Endodermal cell (in vitro differentiated cells): ENCODE data around the gene ITGB1BP1. TPM values are rescaled to one million over a fixed set of nuclear protein-coding genes. Genes with fewer than 3 reads are reported as not detected.

Experiments used
- DNase-seq: peaks from one replicate; pipeline ENCODE4 v3.0.0-alpha.2; 2017
- H3K27ac ChIP-seq: 2 replicates; pipeline ENCODE4 v1.5.1; 2013; ENCODE audit warnings: mild to moderate bottlenecking, low read depth, low read length, moderate library complexity
- H3K27me3 ChIP-seq: 2 replicates; pipeline ENCODE4 v1.6.1; 2013; ENCODE audit warnings: mild to moderate bottlenecking, low read length, moderate library complexity; ENCODE audit not compliant: insufficient read depth, control insufficient read depth, poor library complexity, severe bottlenecking
- H3K36me3 ChIP-seq: 2 replicates; pipeline ENCODE4 v1.7.0; 2013; ENCODE audit warnings: mild to moderate bottlenecking, low read length, moderate library complexity; ENCODE audit not compliant: control insufficient read depth, insufficient read depth
- H3K4me1 ChIP-seq: one replicate; pipeline ENCODE4 v1.7.0; 2013; ENCODE audit warnings: low read length; ENCODE audit not compliant: control insufficient read depth, insufficient read depth
- H3K4me3 ChIP-seq: 2 replicates; pipeline ENCODE4 v1.5.1; 2013; ENCODE audit warnings: mild to moderate bottlenecking, low read length, moderate library complexity
- H3K9ac ChIP-seq: 2 replicates; pipeline ENCODE4 v1.6.1; 2013; ENCODE audit warnings: mild to moderate bottlenecking, low read length, moderate library complexity; ENCODE audit not compliant: poor library complexity, severe bottlenecking; ENCODE audit errors: extremely low read depth
- H3K9me3 ChIP-seq: 2 replicates; pipeline ENCODE4 v1.6.1; 2013; ENCODE audit warnings: mild to moderate bottlenecking, low read length, moderate library complexity; ENCODE audit not compliant: control insufficient read depth
- H3K27ac Mint-ChIP-seq: 2 replicates; pipeline ENCODE4 v1.8.0; 2020; ENCODE audit warnings: mixed read lengths
- H3K27me3 Mint-ChIP-seq: 2 replicates; pipeline ENCODE4 v1.8.0; 2021; ENCODE audit warnings: mild to moderate bottlenecking, mixed read lengths; ENCODE audit not compliant: insufficient read depth
- H3K36me3 Mint-ChIP-seq: 2 replicates; pipeline ENCODE4 v1.8.0; 2020; ENCODE audit warnings: low read depth, mixed read lengths
- H3K4me1 Mint-ChIP-seq: 2 replicates; pipeline ENCODE4 v1.8.0; 2020; ENCODE audit warnings: mixed read lengths
- H3K4me3 Mint-ChIP-seq: 2 replicates; pipeline ENCODE4 v1.8.0; 2020; ENCODE audit warnings: mild to moderate bottlenecking, moderate library complexity, mixed read lengths
- H3K9me3 Mint-ChIP-seq: 2 replicates; pipeline ENCODE4 v1.8.0; 2020; ENCODE audit warnings: mild to moderate bottlenecking, mixed read lengths
- WGBS, 2 experiments: methylation state at CpG; one replicate each; pipeline versions ENCODE4 v1.1.5 to v1.1.7; 2013; ENCODE audit warnings: missing lambda C conversion rate in 2 of 2, mixed read lengths in 1 of 2; ENCODE audit not compliant: insufficient coverage in 1 of 2, insufficient read length in 1 of 2; 5-methylcytosine and 5-hydroxymethylcytosine counted together
- total RNA-seq, 2 donors: library from RNA; stranded (reverse); fragmentation: NEBNext Ultra II Directional in 1 of 2; extraction: Animal tissue kit (Norgen Biotek cat#: 25700) in 1 of 2; gene quantifications; 2 replicates in 1 of 2; 3 replicates in 1 of 2; pipeline ENCODE4 v1.2.1, GENCODE V29; 2021
- TF ChIP-seq, protein P1 (sequence below): fragments of 200-600 bp; sonication (generic); conservative IDR thresholded peaks from 2 replicates; pipeline ENCODE4 v1.5.0; 2021; ENCODE audit warnings: antibody characterized with exemption, mild to moderate bottlenecking

The ITGB1BP1 gene
- total RNA-seq, 2 donors from 2014 or later, result 34.9 to 58.9 TPM

DNA sequence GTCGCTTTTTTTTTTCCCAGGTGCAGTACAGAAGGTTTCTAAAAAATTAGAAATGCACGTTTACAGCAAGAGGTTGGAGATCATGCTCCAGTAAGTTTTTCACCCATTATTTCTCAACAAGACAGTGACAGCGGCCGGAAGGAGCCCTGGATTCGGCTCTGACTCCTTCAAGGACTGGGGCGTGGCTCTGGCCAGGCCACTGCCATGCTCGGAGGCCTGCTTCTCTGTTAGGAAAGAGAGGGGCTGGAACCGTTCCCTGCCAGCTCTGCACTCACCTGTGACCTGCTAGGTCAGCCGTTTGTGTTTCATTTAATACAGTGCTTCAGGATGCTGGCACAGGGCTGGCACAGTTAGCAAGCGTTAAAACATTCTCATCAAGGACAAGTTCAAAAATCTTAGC lies 44.4 kb upstream of the ITGB1BP1 start:
- Histone ChIP-seq H3K4me1 (no peaks in the 10 kb centered on the region), H3K9me3 (no peaks in the 10 kb centered on the region), H3K4me3 (no peak overlapping the region), H3K27ac (no peak overlapping the region), H3K27me3 (no peaks in the 10 kb centered on the region), H3K9ac (no peak overlapping the region), H3K36me3 (peaks cover 59% of the 10 kb centered on the region)
- WGBS, 2 experiments, result 91 to 94% methylated on average over 9 to 10 of the region's 10 CpGs
- no peak overlapping the region for H3K4me3 Mint-ChIP-seq
- H3K27ac Mint-ChIP-seq, result no peak overlapping the region
- no peak for DNase-seq
- H3K9me3 Mint-ChIP-seq, result no peaks in the 10 kb centered on the region
- no peaks in the 10 kb centered on the region for H3K27me3 Mint-ChIP-seq
- H3K4me1 Mint-ChIP-seq, result peaks cover 7% of the 10 kb centered on the region
- H3K36me3 Mint-ChIP-seq, result peaks cover 42% of the 10 kb centered on the region
- TF ChIP-seq, protein P1, sequence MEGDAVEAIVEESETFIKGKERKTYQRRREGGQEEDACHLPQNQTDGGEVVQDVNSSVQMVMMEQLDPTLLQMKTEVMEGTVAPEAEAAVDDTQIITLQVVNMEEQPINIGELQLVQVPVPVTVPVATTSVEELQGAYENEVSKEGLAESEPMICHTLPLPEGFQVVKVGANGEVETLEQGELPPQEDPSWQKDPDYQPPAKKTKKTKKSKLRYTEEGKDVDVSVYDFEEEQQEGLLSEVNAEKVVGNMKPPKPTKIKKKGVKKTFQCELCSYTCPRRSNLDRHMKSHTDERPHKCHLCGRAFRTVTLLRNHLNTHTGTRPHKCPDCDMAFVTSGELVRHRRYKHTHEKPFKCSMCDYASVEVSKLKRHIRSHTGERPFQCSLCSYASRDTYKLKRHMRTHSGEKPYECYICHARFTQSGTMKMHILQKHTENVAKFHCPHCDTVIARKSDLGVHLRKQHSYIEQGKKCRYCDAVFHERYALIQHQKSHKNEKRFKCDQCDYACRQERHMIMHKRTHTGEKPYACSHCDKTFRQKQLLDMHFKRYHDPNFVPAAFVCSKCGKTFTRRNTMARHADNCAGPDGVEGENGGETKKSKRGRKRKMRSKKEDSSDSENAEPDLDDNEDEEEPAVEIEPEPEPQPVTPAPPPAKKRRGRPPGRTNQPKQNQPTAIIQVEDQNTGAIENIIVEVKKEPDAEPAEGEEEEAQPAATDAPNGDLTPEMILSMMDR, result no peak

DNA sequence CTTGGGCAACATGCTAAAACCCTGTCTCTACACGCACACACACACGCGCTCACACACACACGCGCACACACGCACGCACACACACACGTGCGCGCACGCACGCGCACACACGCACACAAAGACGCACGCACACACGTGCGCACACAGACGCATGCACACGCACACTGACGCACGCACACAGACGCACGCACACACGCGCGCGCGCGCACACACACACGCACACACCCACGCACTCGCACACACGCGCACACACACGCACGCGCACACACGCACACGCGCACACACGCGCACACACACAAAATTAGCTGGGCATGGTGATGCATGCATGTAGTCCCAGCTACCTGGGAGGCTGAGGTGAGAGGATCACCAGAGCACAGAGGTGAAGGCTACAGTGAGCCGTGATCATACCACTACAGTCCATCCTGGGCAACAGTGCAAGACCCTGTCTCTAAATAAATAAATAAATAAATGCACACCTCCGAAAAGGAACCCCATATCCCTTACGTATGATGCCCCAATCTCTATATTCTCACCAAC lies 42.9 kb upstream of the ITGB1BP1 start:
- Mint-ChIP-seq H3K27me3 (no peaks in the 10 kb centered on the region), H3K27ac (no peak overlapping the region), H3K9me3 (no peaks in the 10 kb centered on the region), H3K4me1 (peaks cover 10% of the 10 kb centered on the region), H3K4me3 (no peak overlapping the region), H3K36me3 (peaks cover 35% of the 10 kb centered on the region)
- DNase-seq, result no peak
- peaks cover 59% of the 10 kb centered on the region for H3K36me3 ChIP-seq
- no peaks in the 10 kb centered on the region for H3K27me3 ChIP-seq
- H3K27ac ChIP-seq, result no peak overlapping the region
- TF ChIP-seq, protein P1, result no peak
- no peaks in the 10 kb centered on the region for H3K4me1 ChIP-seq
- H3K4me3 ChIP-seq, result no peak overlapping the region
- WGBS, 2 experiments, result 85 to 95% methylated on average over 4 to 42 of the region's 46 CpGs
- H3K9me3 ChIP-seq, result no peaks in the 10 kb centered on the region
- no peak overlapping the region for H3K9ac ChIP-seq

DNA sequence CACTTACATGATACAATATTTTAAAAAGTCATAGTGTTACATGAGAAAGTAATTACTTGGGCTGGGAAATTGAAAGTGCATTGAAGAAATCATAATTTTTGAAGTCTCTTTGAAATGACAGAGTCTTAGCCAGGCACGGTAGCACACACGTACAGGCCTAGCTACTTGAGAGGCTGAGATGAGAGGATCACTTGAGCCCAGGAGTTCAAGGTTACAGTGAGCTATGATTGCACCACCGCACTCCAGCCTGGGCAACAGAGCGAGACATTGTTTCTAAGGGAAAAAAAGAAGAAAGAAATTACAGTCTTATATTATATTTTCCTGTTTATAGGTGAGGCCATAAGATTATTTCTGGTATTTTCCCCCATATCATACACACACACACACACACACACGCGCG lies 41.8 kb upstream of the ITGB1BP1 start:
- Mint-ChIP-seq H3K36me3 (peaks cover 38% of the 10 kb centered on the region), H3K9me3 (no peaks in the 10 kb centered on the region), H3K4me1 (peaks cover 10% of the 10 kb centered on the region), H3K27ac (no peak overlapping the region), H3K4me3 (no peak overlapping the region), H3K27me3 (no peaks in the 10 kb centered on the region)
- TF ChIP-seq, protein P1, result no peak
- no peak overlapping the region for H3K27ac ChIP-seq
- no peaks in the 10 kb centered on the region for H3K9me3 ChIP-seq
- no peak overlapping the region for H3K9ac ChIP-seq
- H3K27me3 ChIP-seq, result no peaks in the 10 kb centered on the region
- WGBS, 2 experiments, result 84 to 90% methylated on average over 3 to 4 of the region's 7 CpGs
- peaks cover 58% of the 10 kb centered on the region for H3K36me3 ChIP-seq
- no peak for DNase-seq
- H3K4me3 ChIP-seq, result no peak overlapping the region
- no peaks in the 10 kb centered on the region for H3K4me1 ChIP-seq
